Keratinocyte (primary cell): ENCODE data around the gene CUEDC1. TPM values are rescaled to one million over a fixed set of nuclear protein-coding genes. Genes with fewer than 3 reads are reported as not detected.

Experiments used
- DNase-seq: peaks from one replicate; pipeline ENCODE4 v3.0.0-alpha.2; 2011; ENCODE audit warnings: low read depth, missing footprints, low spot score
- FAIRE-seq: peaks from 2 replicates; lab custom pipeline; 2011; peaks lifted over from hg19 to GRCh38; lab: Jason Lieb, UNC
- H2AFZ ChIP-seq: 2 replicates; pipeline ENCODE4 v1.6.0; 2012; ENCODE audit warnings: low read length, control low read depth, inconsistent platforms; ENCODE audit not compliant: control insufficient read depth
- H3K27ac ChIP-seq: 2 replicates; pipeline ENCODE4 v1.5.1; 2011; ENCODE audit warnings: low read length; ENCODE audit not compliant: control insufficient read depth, insufficient read depth
- H3K27me3 ChIP-seq: 3 replicates; pipeline ENCODE4 v1.6.0; 2011; ENCODE audit warnings: low read length; ENCODE audit not compliant: control insufficient read depth, insufficient read depth; ENCODE audit errors: extremely low read depth
- H3K36me3 ChIP-seq, 2 experiments: 2 replicates in 1 of 2; 3 replicates in 1 of 2; pipeline ENCODE4 v1.5.1; 2011; ENCODE audit warnings: low read length in 2 of 2, mild to moderate bottlenecking in 1 of 2; ENCODE audit not compliant: control insufficient read depth in 2 of 2, insufficient read depth in 2 of 2; ENCODE audit errors: extremely low read depth in 1 of 2
- H3K4me1 ChIP-seq: 3 replicates; pipeline ENCODE4 v1.5.1; 2011; ENCODE audit warnings: low read length; ENCODE audit not compliant: control insufficient read depth, insufficient read depth; ENCODE audit errors: extremely low read depth
- H3K4me2 ChIP-seq: 3 replicates; pipeline ENCODE4 v1.6.0; 2011; ENCODE audit warnings: low read depth, low read length; ENCODE audit not compliant: control insufficient read depth, insufficient read depth; ENCODE audit errors: extremely low read depth
- H3K4me3 ChIP-seq, 3 experiments: fragments of 200-600 bp in 1 of 3; sonication (generic) in 1 of 3; 2 replicates in 2 of 3; 3 replicates in 1 of 3; pipeline ENCODE4 v1.5.1; 2011 to 2016; ENCODE audit warnings: low read length in 3 of 3, mild to moderate bottlenecking in 3 of 3, control low read depth in 2 of 3, inconsistent platforms in 1 of 3, low read depth in 1 of 3, mixed read lengths in 1 of 3, mixed run types in 1 of 3, moderate library complexity in 1 of 3; ENCODE audit not compliant: control insufficient read depth in 2 of 3, insufficient read depth in 2 of 3; ENCODE audit errors: extremely low read depth in 1 of 3
- H3K79me2 ChIP-seq: 2 replicates; pipeline ENCODE4 v1.6.0; 2012; ENCODE audit warnings: low read length; ENCODE audit not compliant: control insufficient read depth, insufficient read depth
- H3K9ac ChIP-seq: 3 replicates; pipeline ENCODE4 v1.6.0; 2011; ENCODE audit warnings: low read length; ENCODE audit not compliant: control insufficient read depth, insufficient read depth; ENCODE audit errors: extremely low read depth
- H3K9me1 ChIP-seq: 3 replicates; pipeline ENCODE4 v1.6.0; 2011; ENCODE audit warnings: low read length; ENCODE audit not compliant: control insufficient read depth, insufficient read depth; ENCODE audit errors: extremely low read depth
- H3K9me3 ChIP-seq: 2 replicates; pipeline ENCODE4 v1.5.1; 2012; ENCODE audit warnings: low read depth, low read length; ENCODE audit not compliant: control insufficient read depth
- H4K20me1 ChIP-seq: 3 replicates; pipeline ENCODE4 v1.6.0; 2011; ENCODE audit warnings: low read length; ENCODE audit not compliant: control insufficient read depth, insufficient read depth; ENCODE audit errors: extremely low read depth
- EZH2 ChIP-seq: IDR thresholded peaks from one replicate; pipeline ENCODE4 v1.6.1; 2012; ENCODE audit warnings: inconsistent platforms, mild to moderate bottlenecking, low read length, moderate library complexity
- dilution Hi-C: fragments of 300-500 bp; cut with MboI; formaldehyde crosslinking; loops from one replicate; pipeline ENCODE4 v1.7.0; 2020; ENCODE audit warnings: low sequenced_read_pairs; ENCODE audit not compliant: extremely low pct_ligation_motif_present
- polyA plus RNA-seq, 5 experiments: library from polyadenylated mRNA; depleted of rRNA in 3 of 5; stranded (reverse) in 3 of 5; stranded (forward) in 1 of 5; unstranded in 1 of 5; fragments of >200 nt; gene quantifications; 1 replicate in 1 of 5; 2 replicates in 3 of 5; 3 replicates in 1 of 5; pipeline versions ENCODE4 v1.2.1 to v1.2.3, GENCODE V29; 2011 to 2012; ENCODE audit warnings: missing spikeins in 2 of 5, low read depth in 1 of 5, low replicate concordance in 1 of 5
- TF ChIP-seq, protein P1 (sequence below), 3 experiments: IDR thresholded peaks in 1 of 3; conservative IDR thresholded peaks in 1 of 3; optimal IDR thresholded peaks in 1 of 3; 2 replicates in 2 of 3; 3 replicates in 1 of 3; pipeline versions ENCODE3 to v1.5.1; 2011; ENCODE audit warnings: low read length in 3 of 3, mild to moderate bottlenecking in 3 of 3, moderate library complexity in 2 of 3, control low read depth in 1 of 3, inconsistent platforms in 1 of 3; ENCODE audit not compliant: insufficient read depth in 2 of 3; ENCODE audit errors: extremely low read depth in 1 of 3

CUEDC1 gene
- polyA plus RNA-seq, 1 donor (not counting 4 experiments of a cell fraction or from before 2014, with no cell fraction given) = 12.9 TPM

DNA sequence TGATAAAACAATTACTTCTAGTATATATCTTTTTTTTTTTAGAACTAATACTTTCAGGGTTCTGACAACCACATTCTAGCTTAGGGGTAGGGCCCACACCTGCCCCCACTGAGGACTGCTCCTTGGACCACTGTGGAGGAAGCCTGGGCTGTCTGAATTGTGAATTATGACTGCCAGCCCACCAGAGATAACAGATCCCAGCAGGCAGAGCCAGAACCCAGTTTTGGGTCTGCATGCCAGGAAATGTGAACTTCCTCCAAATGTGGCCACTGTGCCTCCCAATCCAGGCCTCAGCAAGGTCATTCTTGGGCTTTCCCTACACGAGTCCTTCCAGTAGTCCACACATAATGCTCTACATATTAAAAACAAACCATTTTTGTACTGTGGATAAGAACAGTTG lies 16.9 kb upstream of the CUEDC1 start:
- no peaks in the 10 kb centered on the region for H3K9me1 ChIP-seq
- FAIRE-seq (no peak), DNase-seq (no peak)
- H3K4me1 ChIP-seq = peaks cover 2% of the 10 kb centered on the region
- no peaks in the 10 kb centered on the region for H4K20me1 ChIP-seq
- no peaks in the 10 kb centered on the region for H3K27me3 ChIP-seq
- H3K4me3 ChIP-seq = no peak overlapping the region
- H3K4me2 ChIP-seq = no peak overlapping the region
- no peak for TF ChIP-seq EZH2
- TF ChIP-seq, protein P1, sequence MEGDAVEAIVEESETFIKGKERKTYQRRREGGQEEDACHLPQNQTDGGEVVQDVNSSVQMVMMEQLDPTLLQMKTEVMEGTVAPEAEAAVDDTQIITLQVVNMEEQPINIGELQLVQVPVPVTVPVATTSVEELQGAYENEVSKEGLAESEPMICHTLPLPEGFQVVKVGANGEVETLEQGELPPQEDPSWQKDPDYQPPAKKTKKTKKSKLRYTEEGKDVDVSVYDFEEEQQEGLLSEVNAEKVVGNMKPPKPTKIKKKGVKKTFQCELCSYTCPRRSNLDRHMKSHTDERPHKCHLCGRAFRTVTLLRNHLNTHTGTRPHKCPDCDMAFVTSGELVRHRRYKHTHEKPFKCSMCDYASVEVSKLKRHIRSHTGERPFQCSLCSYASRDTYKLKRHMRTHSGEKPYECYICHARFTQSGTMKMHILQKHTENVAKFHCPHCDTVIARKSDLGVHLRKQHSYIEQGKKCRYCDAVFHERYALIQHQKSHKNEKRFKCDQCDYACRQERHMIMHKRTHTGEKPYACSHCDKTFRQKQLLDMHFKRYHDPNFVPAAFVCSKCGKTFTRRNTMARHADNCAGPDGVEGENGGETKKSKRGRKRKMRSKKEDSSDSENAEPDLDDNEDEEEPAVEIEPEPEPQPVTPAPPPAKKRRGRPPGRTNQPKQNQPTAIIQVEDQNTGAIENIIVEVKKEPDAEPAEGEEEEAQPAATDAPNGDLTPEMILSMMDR (optimal IDR thresholded peaks at IDR 0.05 in 1 of 3, IDR thresholded peaks at IDR 0.05 in 1 of 3, conservative IDR thresholded peaks at IDR 0.05 in 1 of 3; ENCODE audit: extremely low read depth in 1 of 3, insufficient read depth in 2 of 3, low read length in 3 of 3) = no peak
- H3K27ac ChIP-seq = no peak overlapping the region
- dilution Hi-C loops = no loop called here
- no peak overlapping the region for H2AFZ ChIP-seq
- H3K36me3 ChIP-seq = peaks cover 10 to 20% of the 10 kb centered on the region in 2 experiments
- no peaks in the 10 kb centered on the region for H3K79me2 ChIP-seq
- H3K9ac ChIP-seq = no peak overlapping the region
- no peaks in the 10 kb centered on the region for H3K9me3 ChIP-seq

DNA sequence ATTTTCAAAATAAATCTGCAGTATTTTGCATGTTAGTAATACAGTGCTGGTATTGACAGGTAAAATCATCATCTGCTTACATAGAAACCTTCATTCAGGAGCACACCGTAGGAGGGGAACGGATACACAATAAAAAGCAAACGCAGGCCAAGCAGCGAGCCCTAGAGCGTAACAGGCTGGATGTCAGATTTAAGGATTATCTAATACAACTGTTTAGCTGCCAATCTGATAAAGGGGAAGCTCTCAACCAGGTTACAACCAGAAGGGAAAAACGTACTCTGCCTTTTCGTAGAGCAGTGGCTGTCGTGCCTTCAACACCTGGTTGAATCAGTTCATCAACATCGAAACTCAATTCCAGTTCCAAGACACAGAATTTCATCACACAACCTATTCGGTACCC lies 16.4 kb upstream of the CUEDC1 start:
- H3K9ac ChIP-seq = no peak overlapping the region
- H3K9me3 ChIP-seq = no peaks in the 10 kb centered on the region
- H4K20me1 ChIP-seq = no peaks in the 10 kb centered on the region
- no peak overlapping the region for H3K4me2 ChIP-seq
- peaks cover 2% of the 10 kb centered on the region for H3K4me1 ChIP-seq
- H3K4me3 ChIP-seq = no peak overlapping the region
- H3K27ac ChIP-seq = no peak overlapping the region
- peaks cover 5 to 16% of the 10 kb centered on the region in 2 experiments for H3K36me3 ChIP-seq
- dilution Hi-C loops = no loop called here
- H2AFZ ChIP-seq = no peak overlapping the region
- H3K9me1 ChIP-seq = no peaks in the 10 kb centered on the region
- FAIRE-seq (no peak), DNase-seq (no peak)
- H3K79me2 ChIP-seq = no peaks in the 10 kb centered on the region
- TF ChIP-seq EZH2 = no peak
- TF ChIP-seq, protein P1 (optimal IDR thresholded peaks at IDR 0.05 in 1 of 3, IDR thresholded peaks at IDR 0.05 in 1 of 3, conservative IDR thresholded peaks at IDR 0.05 in 1 of 3; ENCODE audit: extremely low read depth in 1 of 3, insufficient read depth in 2 of 3, low read length in 3 of 3) = no peak
- no peaks in the 10 kb centered on the region for H3K27me3 ChIP-seq
